Measurements from ENCODE around the gene ZNF516. TPM values are rescaled to one million over a fixed set of nuclear protein-coding genes. Genes with fewer than 3 reads are reported as not detected.
A peak's percentile ranks its signal among the peaks of the same experiment; 100 is the strongest.

ZNF516 gene
- polyA plus RNA-seq, 3 donors = 5.0 to 41.9 (median 8.6) TPM

DNA sequence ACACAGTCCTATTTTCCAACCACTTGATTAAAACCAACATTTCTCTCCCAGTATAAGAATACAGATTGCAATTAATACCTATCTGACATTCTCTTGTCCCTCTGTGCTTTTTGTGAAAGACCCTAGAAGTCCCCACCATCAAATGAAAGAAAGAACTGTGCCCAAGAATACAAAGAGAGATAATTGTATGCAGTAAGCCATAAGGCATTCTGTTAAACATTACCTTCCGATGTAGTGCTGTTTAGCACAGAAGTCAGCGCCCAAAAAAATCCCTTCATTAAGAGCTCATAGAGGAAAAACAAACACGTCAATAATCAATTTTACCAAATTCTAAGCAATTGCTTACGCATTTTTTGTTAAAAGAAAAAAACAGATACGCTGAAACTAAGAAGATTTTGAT, 41.1 kb downstream of the ZNF516 start:
- peak overlapping the region in 1 of 2 donors; percentile 20 for H3K4me3 Mint-ChIP-seq
- Histone ChIP-seq H4K20me1 (ENCODE audit: insufficient read depth, low read length) (peaks cover 98% of the 10 kb centered on the region), H3K79me2 (ENCODE audit: insufficient read depth, low read length) (peaks cover 100% of the 10 kb centered on the region), H3K27me3 (ENCODE audit: control insufficient read depth in 2 of 2, insufficient read depth in 2 of 2, low read length in 2 of 2) (no peaks in the 10 kb centered on the region), H3K4me3 (replicated peaks in 1 of 3; ENCODE audit: low read depth in 2 of 3, low read length in 3 of 3) (no peak overlapping the region), H3K4me1 (ENCODE audit: control insufficient read depth in 1 of 2, insufficient read depth in 2 of 2, low read length in 2 of 2) (peaks cover 59 to 74% of the 10 kb centered on the region in 2 donors), H3K9ac (ENCODE audit: insufficient read depth, low read length, poor library complexity, severe bottlenecking) (no peak overlapping the region), H3K27ac (ENCODE audit: low read depth in 1 of 2, low read length in 2 of 2) (peak overlapping the region in 1 of 2 donors; percentile 18), H3K9me3 (replicated peaks in 1 of 2; ENCODE audit: control insufficient read depth in 1 of 2, insufficient read depth in 1 of 2, low read length in 2 of 2) (no peaks in the 10 kb centered on the region), H3K36me3 (replicated peaks in 1 of 2; ENCODE audit: control insufficient read depth in 1 of 2, insufficient read depth in 2 of 2, low read length in 2 of 2) (peaks cover 18 to 39% of the 10 kb centered on the region in 2 donors), H2AFZ (ENCODE audit: insufficient read depth, low read depth, low read length, poor library complexity, severe bottlenecking) (no peak overlapping the region), H3K4me2 (replicated peaks; ENCODE audit: extremely low read depth, low read length, poor library complexity, severe bottlenecking) (no peak overlapping the region)
- H3K36me3 Mint-ChIP-seq = peaks cover 21 to 33% of the 10 kb centered on the region in 2 donors
- TF ChIP-seq, protein P1, sequence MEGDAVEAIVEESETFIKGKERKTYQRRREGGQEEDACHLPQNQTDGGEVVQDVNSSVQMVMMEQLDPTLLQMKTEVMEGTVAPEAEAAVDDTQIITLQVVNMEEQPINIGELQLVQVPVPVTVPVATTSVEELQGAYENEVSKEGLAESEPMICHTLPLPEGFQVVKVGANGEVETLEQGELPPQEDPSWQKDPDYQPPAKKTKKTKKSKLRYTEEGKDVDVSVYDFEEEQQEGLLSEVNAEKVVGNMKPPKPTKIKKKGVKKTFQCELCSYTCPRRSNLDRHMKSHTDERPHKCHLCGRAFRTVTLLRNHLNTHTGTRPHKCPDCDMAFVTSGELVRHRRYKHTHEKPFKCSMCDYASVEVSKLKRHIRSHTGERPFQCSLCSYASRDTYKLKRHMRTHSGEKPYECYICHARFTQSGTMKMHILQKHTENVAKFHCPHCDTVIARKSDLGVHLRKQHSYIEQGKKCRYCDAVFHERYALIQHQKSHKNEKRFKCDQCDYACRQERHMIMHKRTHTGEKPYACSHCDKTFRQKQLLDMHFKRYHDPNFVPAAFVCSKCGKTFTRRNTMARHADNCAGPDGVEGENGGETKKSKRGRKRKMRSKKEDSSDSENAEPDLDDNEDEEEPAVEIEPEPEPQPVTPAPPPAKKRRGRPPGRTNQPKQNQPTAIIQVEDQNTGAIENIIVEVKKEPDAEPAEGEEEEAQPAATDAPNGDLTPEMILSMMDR (IDR thresholded peaks at IDR 0.05) = no peak
- H3K4me1 Mint-ChIP-seq = peaks cover 78% of the 10 kb centered on the region
- WGBS (ENCODE audit: insufficient coverage) = no CpG with 5 or more reads among the region's 5 CpGs
- DNase-seq = no peak
- H3K9me3 Mint-ChIP-seq = no peaks in the 10 kb centered on the region
- peak overlapping the region in 4 of 7 donors; percentile 15 to 83 (median 24) for H3K27ac Mint-ChIP-seq
- no peaks in the 10 kb centered on the region for H3K27me3 Mint-ChIP-seq (ENCODE audit: low read depth in 3 of 3)
- intact Hi-C loops (cut with micrococcal nuclease) = loop anchor here in 1 of 2 donors (5.0 kb wide), 1 partner anchor 33 kb away; no protein-coding TSS in a partner anchor

DNA sequence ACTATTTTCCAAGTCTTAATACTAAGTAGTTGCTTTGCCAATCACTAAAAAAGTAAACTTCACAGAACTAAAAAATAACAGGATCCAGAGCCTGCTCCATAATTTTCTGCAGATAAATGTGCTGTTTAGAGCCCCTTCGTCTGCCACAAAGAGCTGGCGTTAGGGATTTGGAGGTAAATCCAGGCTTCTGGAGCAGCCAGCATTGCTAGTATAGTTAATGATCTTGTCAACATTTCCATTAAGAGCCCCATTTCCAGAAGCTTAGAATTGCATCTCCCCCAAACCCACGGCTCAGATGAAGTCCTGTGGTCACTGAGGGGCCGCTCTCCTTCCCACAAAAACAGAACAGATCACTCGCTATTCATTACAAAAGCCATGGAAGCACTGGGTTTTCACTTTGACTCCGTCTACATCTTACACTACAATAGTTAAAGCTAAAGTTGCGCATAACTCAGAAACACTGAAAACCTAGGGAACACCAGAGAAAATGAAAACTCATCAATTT, 41.9 kb downstream of the ZNF516 start:
- H3K4me3 Mint-ChIP-seq = no peak overlapping the region
- Histone ChIP-seq H3K4me1 (ENCODE audit: control insufficient read depth in 1 of 2, insufficient read depth in 2 of 2, low read length in 2 of 2) (peaks cover 68 to 82% of the 10 kb centered on the region in 2 donors), H3K27ac (ENCODE audit: low read depth in 1 of 2, low read length in 2 of 2) (peak overlapping the region in 1 of 2 donors; percentile 84), H3K4me2 (replicated peaks; ENCODE audit: extremely low read depth, low read length, poor library complexity, severe bottlenecking) (peak overlapping the region; percentile 96), H3K79me2 (ENCODE audit: insufficient read depth, low read length) (peaks cover 100% of the 10 kb centered on the region), H3K27me3 (ENCODE audit: control insufficient read depth in 2 of 2, insufficient read depth in 2 of 2, low read length in 2 of 2) (no peaks in the 10 kb centered on the region), H3K36me3 (replicated peaks in 1 of 2; ENCODE audit: control insufficient read depth in 1 of 2, insufficient read depth in 2 of 2, low read length in 2 of 2) (peaks cover 10 to 31% of the 10 kb centered on the region in 2 donors), H3K9ac (ENCODE audit: insufficient read depth, low read length, poor library complexity, severe bottlenecking) (no peak overlapping the region), H3K9me3 (replicated peaks in 1 of 2; ENCODE audit: control insufficient read depth in 1 of 2, insufficient read depth in 1 of 2, low read length in 2 of 2) (no peaks in the 10 kb centered on the region), H2AFZ (ENCODE audit: insufficient read depth, low read depth, low read length, poor library complexity, severe bottlenecking) (no peak overlapping the region), H3K4me3 (replicated peaks in 1 of 3; ENCODE audit: low read depth in 2 of 3, low read length in 3 of 3) (peak overlapping the region in 1 of 3 experiments; percentile 78), H4K20me1 (ENCODE audit: insufficient read depth, low read length) (peaks cover 98% of the 10 kb centered on the region)
- intact Hi-C loops (cut with micrococcal nuclease) = loop anchor here in 1 of 2 donors (5.0 kb wide), 1 partner anchor 34 kb away; no protein-coding TSS in a partner anchor
- TF ChIP-seq, protein P1 (IDR thresholded peaks at IDR 0.05) = no peak
- no peak for DNase-seq
- peaks cover 0 to 3% (median 0%) of the 10 kb centered on the region in 7 donors for H3K9me3 Mint-ChIP-seq
- no peaks in the 10 kb centered on the region for H3K27me3 Mint-ChIP-seq (ENCODE audit: low read depth in 3 of 3)
- 19% methylated on average over 4 of the region's 7 CpGs for WGBS (ENCODE audit: insufficient coverage)
- peak overlapping the region; percentile 9 to 80 (median 22) for H3K27ac Mint-ChIP-seq
- peaks cover 82% of the 10 kb centered on the region for H3K4me1 Mint-ChIP-seq
- H3K36me3 Mint-ChIP-seq = peaks cover 14 to 25% of the 10 kb centered on the region in 2 donors
